A549 (cell line): ENCODE measurements around the gene ISM1.

Experiments
- CBX8 ChIP-seq: fragments of 200-600 bp; sonication (generic); IDR thresholded peaks from 2 replicates; pipeline ENCODE4 v1.6.1; 2016
- CHD2 ChIP-seq: fragments of 150-350 bp; IDR thresholded peaks from 2 replicates; pipeline ENCODE4 v1.6.1; 2014; ENCODE audit warnings: low read length; ENCODE audit not compliant: partially characterized antibody
- KDM1A ChIP-seq: fragments of 200-600 bp; sonication (generic); IDR thresholded peaks from 2 replicates; pipeline ENCODE4 v1.6.1; 2016; ENCODE audit warnings: low read depth, mild to moderate bottlenecking
- RAD21 ChIP-seq, 2 experiments: fragments of >200 bp in 1 of 2; sonication (Bioruptor Twin) in 1 of 2; formaldehyde crosslinking in 1 of 2; IDR thresholded peaks in 1 of 2; conservative IDR thresholded peaks in 1 of 2; 2 replicates in 1 of 2; 3 replicates in 1 of 2; pipeline ENCODE4 v1.6.1; 2012 to 2018; ENCODE audit warnings: inconsistent platforms in 1 of 2
- RARB ChIP-seq: fragments of 250-450 bp; sonication (Bioruptor Pico); IDR thresholded peaks from 2 replicates; pipeline ENCODE4 v1.8.0; 2021; ENCODE audit warnings: mild to moderate bottlenecking, moderate library complexity

- TF ChIP-seq RAD21 (conservative IDR thresholded peaks at IDR 0.05 in 1 of 2, IDR thresholded peaks at IDR 0.05 in 1 of 2): no peak
- TF ChIP-seq KDM1A: no peak
- no peak for TF ChIP-seq RARB (CRISPR knock-in tag)
- no peak for TF ChIP-seq CHD2
- no peak for TF ChIP-seq CBX8
These were observed 86.6 kb downstream of the ISM1 start for GRCh38 chr20:13307562-13308163.
